Esophagus squamous epithelium (tissue), 5 donors: ENCODE results near the gene PHF21B. TPM values are rescaled to one million over a fixed set of nuclear protein-coding genes. Genes with fewer than 3 reads are reported as not detected.

Source experiments
- DNase-seq: peaks from one replicate; lab custom pipeline; 2025; lab: John Stamatoyannopoulos, UW
- H3K27ac ChIP-seq, 4 donors: fragments of 200-600 bp; sonication (generic); one replicate each; pipeline ENCODE4 v1.5.1; 2016 to 2019; ENCODE audit warnings: mild to moderate bottlenecking in 1 of 4
- H3K27me3 ChIP-seq, 4 donors: fragments of 200-600 bp; sonication (generic); 1 replicate in 3 of 4; 2 replicates in 1 of 4; pipeline versions ENCODE4 v1.5.1 to v1.6.0; 2017 to 2021; ENCODE audit warnings: antibody characterized with exemption in 1 of 4
- H3K36me3 ChIP-seq, 3 donors: fragments of 200-600 bp; sonication (generic); one replicate each; pipeline ENCODE4 v1.5.1; 2016 to 2019
- H3K4me1 ChIP-seq, 3 donors: fragments of 200-600 bp; sonication (generic); one replicate each; pipeline ENCODE4 v1.5.1; 2017 to 2019
- H3K4me3 ChIP-seq, 4 donors: fragments of 200-600 bp; sonication (generic); 1 replicate in 3 of 4; 2 replicates in 1 of 4; pipeline ENCODE4 v1.5.1; 2016 to 2019; ENCODE audit warnings: mild to moderate bottlenecking in 2 of 4, moderate library complexity in 1 of 4
- H3K9me3 ChIP-seq, 3 donors: fragments of 200-600 bp; sonication (generic); one replicate each; pipeline ENCODE4 v1.5.1; 2016 to 2019
- CTCF ChIP-seq, 6 experiments: fragments of 450-650 bp in 4 of 6; fragments of 200-600 bp in 2 of 6; sonication (generic) in 2 of 6; IDR thresholded peaks; one replicate each; pipeline ENCODE4 v1.5.1; 2016 to 2019; ENCODE audit warnings: antibody characterized with exemption in 6 of 6, mild to moderate bottlenecking in 4 of 6, moderate library complexity in 4 of 6
- POLR2A ChIP-seq, 4 donors: fragments of 450-650 bp; IDR thresholded peaks; one replicate each; pipeline ENCODE4 v1.6.1; 2017; ENCODE audit warnings: antibody characterized with exemption in 4 of 4, mild to moderate bottlenecking in 4 of 4, moderate library complexity in 3 of 4
- WGBS, 2 donors: methylation state at CpG; one replicate each; pipeline ENCODE4 v1.1.5; 2018; 5-methylcytosine and 5-hydroxymethylcytosine counted together
- intact Hi-C: fragments of 100-400 bp; cut with DNase I; formaldehyde crosslinking; loops from one replicate; pipeline ENCODE4 v1.15.0; 2022
- total RNA-seq, 4 donors: library from RNA; depleted of rRNA; stranded (reverse); fragments of >200 nt; gene quantifications; one replicate each; pipeline ENCODE4 v1.1.0, GENCODE V29; 2016
- donor health status: DM: yes; HTN: yes; CAD: no.

Gene PHF21B
- total RNA-seq, 4 donors from 2014 or later = 0.04 to 0.19 TPM; not detected in 2

- Histone ChIP-seq H3K27me3 (no peaks in the 10 kb centered on the region), H3K4me1 (no peaks in the 10 kb centered on the region), H3K9me3 (no peaks in the 10 kb centered on the region), H3K4me3 (no peak overlapping the region), H3K36me3 (no peaks in the 10 kb centered on the region), H3K27ac (no peak overlapping the region)
- no peak for TF ChIP-seq CTCF (IDR thresholded peaks at IDR 0.05)
- TF ChIP-seq POLR2A (IDR thresholded peaks at IDR 0.05) = no peak
- intact Hi-C loops = no loop called here
- WGBS, 2 donors = 62 to 73% methylated on average over 2 to 7 of the region's 14 CpGs
- DNase-seq = no peak
These were observed 121.1 kb downstream of the PHF21B start for GRCh38 chr22:44888491-44889254.

DNA sequence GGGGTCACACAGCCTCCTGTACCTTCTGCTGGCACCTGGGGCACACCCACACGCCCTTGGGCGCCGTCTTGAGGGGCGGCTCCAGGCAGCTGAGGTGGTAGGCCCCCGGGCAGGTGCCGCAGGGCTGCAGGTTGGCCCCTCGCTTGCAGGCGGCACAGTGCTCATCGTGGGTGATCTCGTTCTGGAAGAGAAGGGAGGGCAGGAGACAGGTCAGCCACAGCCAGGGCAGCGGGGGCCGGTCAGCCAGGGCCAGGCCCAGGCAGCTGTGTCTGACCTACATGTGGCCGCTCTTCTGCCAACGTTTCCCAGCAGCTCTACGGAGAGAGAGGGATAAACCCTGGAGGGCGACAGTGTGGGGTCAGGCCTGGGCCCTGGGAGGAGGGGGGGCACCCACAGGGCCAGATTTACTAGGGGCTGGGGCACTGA, 121.9 kb downstream of the PHF21B start:
- TF ChIP-seq POLR2A (IDR thresholded peaks at IDR 0.05) (no peak), CTCF (IDR thresholded peaks at IDR 0.05) (no peak)
- no peak overlapping the region for H3K4me3 ChIP-seq
- no peaks in the 10 kb centered on the region for H3K9me3 ChIP-seq
- whole genome bisulfite sequencing, 2 donors = 79 to 93% methylated on average over 6 to 7 of the region's 16 CpGs
- no peaks in the 10 kb centered on the region for H3K4me1 ChIP-seq
- H3K27ac ChIP-seq = no peak overlapping the region
- no peaks in the 10 kb centered on the region for H3K27me3 ChIP-seq
- intact Hi-C loops = no loop called here
- H3K36me3 ChIP-seq = no peaks in the 10 kb centered on the region
- no peak for DNase-seq

- H3K4me1 ChIP-seq = no peaks in the 10 kb centered on the region
- H3K9me3 ChIP-seq = no peaks in the 10 kb centered on the region
- H3K4me3 ChIP-seq = no peak overlapping the region
- no peak for DNase-seq
- no peaks in the 10 kb centered on the region for H3K27me3 ChIP-seq
- intact Hi-C loops = no loop called here
- no peaks in the 10 kb centered on the region for H3K36me3 ChIP-seq
- 86 to 89% methylated on average over 2 to 5 of the region's 14 CpGs for WGBS, 2 donors
- no peak overlapping the region for H3K27ac ChIP-seq
- no peak for TF ChIP-seq CTCF (IDR thresholded peaks at IDR 0.05)
- no peak for TF ChIP-seq POLR2A (IDR thresholded peaks at IDR 0.05)
These were observed 123.9 kb downstream of the PHF21B start for GRCh38 chr22:44885806-44886360.

- Histone ChIP-seq H3K4me3 (no peak overlapping the region), H3K27ac (no peak overlapping the region), H3K27me3 (no peaks in the 10 kb centered on the region), H3K4me1 (no peaks in the 10 kb centered on the region), H3K36me3 (no peaks in the 10 kb centered on the region), H3K9me3 (no peaks in the 10 kb centered on the region)
- WGBS, 2 donors = 67 to 92% methylated on average over 4 to 6 of the region's 18 CpGs
- intact Hi-C loops = no loop called here
- no peak for DNase-seq
- no peak for TF ChIP-seq CTCF (IDR thresholded peaks at IDR 0.05)
- no peak for TF ChIP-seq POLR2A (IDR thresholded peaks at IDR 0.05)
These were observed 124.6 kb downstream of the PHF21B start for GRCh38 chr22:44884968-44885805.

- H3K9me3 ChIP-seq = no peaks in the 10 kb centered on the region
- 86 to 100% methylated on average over 1 of the region's 1 CpG for WGBS, 2 donors
- no peak for DNase-seq
- TF ChIP-seq CTCF (IDR thresholded peaks at IDR 0.05) (no peak), POLR2A (IDR thresholded peaks at IDR 0.05) (no peak)
- intact Hi-C loops = no loop called here
- no peaks in the 10 kb centered on the region for H3K36me3 ChIP-seq
- H3K27me3 ChIP-seq = no peaks in the 10 kb centered on the region
- H3K4me1 ChIP-seq = no peaks in the 10 kb centered on the region
- H3K27ac ChIP-seq = no peak overlapping the region
- H3K4me3 ChIP-seq = no peak overlapping the region
These were observed 125.2 kb downstream of the PHF21B start for GRCh38 chr22:44884562-44884961.
